Neural cell (in vitro differentiated cells): ENCODE measurements around the gene SPN. TPM values are rescaled to one million over a fixed set of nuclear protein-coding genes. Genes with fewer than 3 reads are reported as not detected.

Experiments used
- H2AFZ ChIP-seq: fragments of 200-600, 300-800 bp; sonication (generic), shearing (Covaris generic); 2 replicates; pipeline ENCODE4 v1.6.0; 2014; ENCODE audit warnings: low read depth, mild to moderate bottlenecking, antibody characterized with exemption, low read length, moderate library complexity
- H3F3A ChIP-seq: fragments of 200-600 bp; shearing (Covaris generic); 2 replicates; pipeline ENCODE4 v1.6.1; 2016; ENCODE audit warnings: mild to moderate bottlenecking, moderate library complexity, mixed read lengths, antibody characterized with exemption, low read length; ENCODE audit not compliant: insufficient read depth, poor library complexity, severe bottlenecking
- H3K27ac ChIP-seq: fragments of 200-600, 300-800 bp; sonication (generic), shearing (Covaris generic); 2 replicates; pipeline ENCODE4 v1.5.1; 2014; ENCODE audit warnings: mild to moderate bottlenecking, low read length, moderate library complexity
- H3K27me3 ChIP-seq: fragments of 300-800, 200-600 bp; sonication (generic), shearing (Covaris generic); 2 replicates; pipeline ENCODE4 v1.6.0; 2014; ENCODE audit warnings: mild to moderate bottlenecking, low read depth, low read length, moderate library complexity; ENCODE audit not compliant: insufficient read depth
- H3K36me3 ChIP-seq: fragments of 300-800, 200-600 bp; sonication (generic), shearing (Covaris generic); 2 replicates; pipeline ENCODE4 v1.5.1; 2014; ENCODE audit warnings: mild to moderate bottlenecking, antibody characterized with exemption, low read length, moderate library complexity; ENCODE audit not compliant: insufficient read depth
- H3K4me2 ChIP-seq: fragments of 300-800, 200-600 bp; sonication (generic), shearing (Covaris generic); 2 replicates; pipeline ENCODE4 v1.6.0; 2014; ENCODE audit warnings: mild to moderate bottlenecking, low read length
- H3K4me3 ChIP-seq: fragments of 300-800, 200-600 bp; sonication (generic), shearing (Covaris generic); 2 replicates; pipeline ENCODE4 v1.5.1; 2014; ENCODE audit warnings: mild to moderate bottlenecking, low read length, moderate library complexity
- H3K79me2 ChIP-seq: fragments of 200-600 bp; shearing (Covaris generic); replicated peaks from 2 replicates; pipeline ENCODE4 v1.6.0; 2014; ENCODE audit warnings: mild to moderate bottlenecking, low read length, moderate library complexity; ENCODE audit not compliant: insufficient read depth
- H3K9ac ChIP-seq: fragments of 300-800, 200-600 bp; sonication (generic), shearing (Covaris generic); 2 replicates; pipeline ENCODE4 v1.6.1; 2016; ENCODE audit warnings: mild to moderate bottlenecking, low read length, mixed read lengths
- H3K9me2 ChIP-seq: fragments of 200-600 bp; shearing (Covaris generic); 2 replicates; pipeline ENCODE4 v1.6.1; 2016; ENCODE audit warnings: mild to moderate bottlenecking, low read length, mixed read lengths; ENCODE audit not compliant: insufficient read depth
- H3K9me3 ChIP-seq: fragments of 200-600, 300-800 bp; sonication (generic), shearing (Covaris generic); 2 replicates; pipeline ENCODE4 v1.6.1; 2016; ENCODE audit warnings: mild to moderate bottlenecking, mixed run types, low read length, moderate library complexity, mixed read lengths
- H4K20me1 ChIP-seq: fragments of 200-600 bp; shearing (Covaris generic); 2 replicates; pipeline ENCODE4 v1.6.1; 2016; ENCODE audit warnings: mild to moderate bottlenecking, mixed run types; ENCODE audit not compliant: insufficient read depth
- EP300 ChIP-seq: fragments of 450-650 bp; conservative IDR thresholded peaks from 2 replicates; pipeline ENCODE4 v1.6.1; 2014; ENCODE audit warnings: antibody characterized with exemption, mild to moderate bottlenecking, moderate library complexity; ENCODE audit not compliant: poor library complexity, severe bottlenecking
- EZH2 ChIP-seq: fragments of 200-600, 300-800 bp; shearing (Covaris generic), sonication (generic); IDR thresholded peaks from 2 replicates; pipeline ENCODE4 v1.6.1; 2014; ENCODE audit warnings: antibody characterized with exemption, low read length, borderline replicate concordance, mild to moderate bottlenecking; ENCODE audit not compliant: insufficient read depth, poor library complexity, severe bottlenecking
- MXI1 ChIP-seq: fragments of 450-650 bp; conservative IDR thresholded peaks from 2 replicates; pipeline ENCODE4 v1.6.1; 2014; ENCODE audit warnings: antibody characterized with exemption, mild to moderate bottlenecking; ENCODE audit not compliant: poor library complexity, severe bottlenecking
- RAD21 ChIP-seq: fragments of 450-650 bp; conservative IDR thresholded peaks from 2 replicates; pipeline ENCODE4 v1.6.1; 2014; ENCODE audit warnings: antibody characterized with exemption, mild to moderate bottlenecking, moderate library complexity
- REST ChIP-seq: IDR thresholded peaks from 2 replicates; pipeline ENCODE4 v1.6.1; 2012; ENCODE audit warnings: borderline replicate concordance
- SMC3 ChIP-seq: fragments of 450-650 bp; conservative IDR thresholded peaks from 2 replicates; pipeline ENCODE4 v1.6.1; 2014; ENCODE audit warnings: antibody characterized with exemption, mild to moderate bottlenecking, moderate library complexity; ENCODE audit not compliant: poor library complexity
- TAF1 ChIP-seq: IDR thresholded peaks from 2 replicates; pipeline ENCODE4 v1.6.1; 2012; ENCODE audit warnings: low read depth
- polyA plus RNA-seq: library from polyadenylated mRNA; depleted of rRNA; stranded (reverse); fragments of >200 nt; gene quantifications from 2 replicates; pipeline ENCODE4 v1.2.3, GENCODE V29; 2014

SPN gene
- polyA plus RNA-seq, 1 donor from 2014 or later, result 0.09 TPM

- no peaks in the 10 kb centered on the region for H3K9me2 ChIP-seq
- H2AFZ ChIP-seq, result no peak overlapping the region
- H3K9ac ChIP-seq, result no peak overlapping the region
- H4K20me1 ChIP-seq, result no peaks in the 10 kb centered on the region
- H3K27me3 ChIP-seq, result no peaks in the 10 kb centered on the region
- no peak overlapping the region for H3K4me2 ChIP-seq
- no peak overlapping the region for H3K4me3 ChIP-seq
- H3K27ac ChIP-seq, result no peak overlapping the region
- no peak for TF ChIP-seq MXI1
- no peak for TF ChIP-seq TAF1
- TF ChIP-seq RAD21, result no peak
- TF ChIP-seq EZH2, result no peak
- TF ChIP-seq REST, result no peak
- H3F3A ChIP-seq, result no peaks in the 10 kb centered on the region
- H3K79me2 ChIP-seq, result no peaks in the 10 kb centered on the region
- H3K36me3 ChIP-seq, result no peaks in the 10 kb centered on the region
- H3K9me3 ChIP-seq, result no peaks in the 10 kb centered on the region
Observed at GRCh38 chr16:29650771-29651170, 12.3 kb upstream of the SPN start.

- Histone ChIP-seq H2AFZ (no peak overlapping the region), H3K9me2 (no peaks in the 10 kb centered on the region), H3F3A (no peaks in the 10 kb centered on the region), H3K27ac (no peak overlapping the region), H3K4me3 (no peak overlapping the region), H3K9me3 (no peaks in the 10 kb centered on the region), H3K79me2 (no peaks in the 10 kb centered on the region), H4K20me1 (no peaks in the 10 kb centered on the region), H3K36me3 (no peaks in the 10 kb centered on the region), H3K9ac (no peak overlapping the region), H3K4me2 (no peak overlapping the region), H3K27me3 (no peaks in the 10 kb centered on the region)
- TF ChIP-seq REST (no peak), MXI1 (no peak), SMC3 (no peak), EP300 (no peak), RAD21 (no peak)
Observed at GRCh38 chr16:29651774-29652349, 11.2 kb upstream of the SPN start.
